Measurements from ENCODE around the gene ABCC1.
"Not testable (repeated sequence)": the region's sequence is repeated elsewhere in the genome, so short reads cannot be mapped to it uniquely, and the experiment has no call there.

The ABCC1 gene

GRCh38 chr16:15966836-15967546, 17.6 kb downstream of the ABCC1 start:
- DNase-seq (ENCODE audit: low read depth in 2 of 3, low spot score in 2 of 3) = no peak

- DNase-seq (ENCODE audit: low read depth in 2 of 3, low spot score in 2 of 3) = no peak
Measured at GRCh38 chr16:15967655-15968315, 18.4 kb downstream of the ABCC1 start.

- DNase-seq (ENCODE audit: low read depth in 2 of 3, low spot score in 2 of 3) = no peak
Measured at GRCh38 chr16:15970202-15970601, 20.8 kb downstream of the ABCC1 start.

DNA sequence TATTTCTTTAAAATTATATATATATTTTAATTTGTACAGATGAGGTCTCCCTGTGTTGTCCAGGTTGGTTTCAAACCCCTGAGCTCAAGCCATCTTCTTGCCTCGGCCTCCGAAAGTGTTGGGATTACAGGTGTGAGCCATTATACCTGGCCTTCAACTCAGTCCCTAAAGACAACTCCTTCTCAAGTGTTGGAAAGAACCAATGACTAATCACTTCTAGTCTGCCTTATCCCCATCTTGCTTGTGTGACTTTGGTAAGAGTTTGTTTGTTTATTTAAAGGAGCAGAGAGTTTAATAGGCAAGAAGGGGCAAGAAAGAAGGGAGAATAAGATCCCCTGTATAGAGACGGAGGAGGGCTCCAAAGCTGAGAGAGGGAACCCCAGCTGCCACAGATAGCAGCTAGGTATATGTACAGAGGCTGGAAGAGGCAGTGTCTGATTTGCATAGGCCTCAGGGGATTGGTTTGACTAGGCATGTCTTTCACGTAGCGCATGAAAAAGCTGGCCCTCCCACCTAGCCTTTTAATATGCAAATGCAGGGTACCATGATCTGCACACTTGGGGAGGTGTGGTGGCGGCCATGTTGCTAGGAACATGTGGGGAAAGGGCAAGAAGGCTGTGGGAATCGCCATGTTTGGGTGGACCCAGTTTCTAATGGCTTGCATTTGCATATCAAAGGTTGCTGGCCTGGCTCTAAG, 21.5 kb downstream of the ABCC1 start:
- DNase-seq (ENCODE audit: low read depth in 2 of 3, low spot score in 2 of 3) = no peak

- DNase-seq (ENCODE audit: low read depth in 2 of 3, low spot score in 2 of 3) = no peak
Measured at GRCh38 chr16:15971440-15971815, 22.0 kb downstream of the ABCC1 start.

- DNase-seq (ENCODE audit: low read depth in 2 of 3, low spot score in 2 of 3) = no peak
Measured at GRCh38 chr16:15972046-15972868, 22.8 kb downstream of the ABCC1 start.

DNA sequence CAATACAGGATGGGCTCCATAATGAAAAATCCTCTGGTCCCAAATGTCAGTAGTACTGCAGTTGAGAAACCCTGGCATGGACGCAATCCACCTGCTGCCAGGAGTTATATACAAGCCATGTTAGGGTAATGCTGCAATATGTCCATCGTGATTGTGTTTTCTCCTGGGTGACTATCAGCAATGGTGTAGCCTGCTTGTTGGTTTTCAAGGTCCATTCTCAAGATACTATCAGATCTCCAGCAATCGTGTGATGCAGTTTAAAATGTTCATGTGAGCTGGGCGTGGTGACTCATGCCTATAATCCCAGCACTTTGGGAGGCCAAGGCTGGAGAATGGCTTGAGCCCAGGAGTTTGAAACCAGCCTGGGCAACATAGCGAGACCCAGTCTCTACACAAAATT, 24.0 kb downstream of the ABCC1 start:
- DNase-seq (ENCODE audit: low read depth in 2 of 3, low spot score in 2 of 3) = no peak

DNA sequence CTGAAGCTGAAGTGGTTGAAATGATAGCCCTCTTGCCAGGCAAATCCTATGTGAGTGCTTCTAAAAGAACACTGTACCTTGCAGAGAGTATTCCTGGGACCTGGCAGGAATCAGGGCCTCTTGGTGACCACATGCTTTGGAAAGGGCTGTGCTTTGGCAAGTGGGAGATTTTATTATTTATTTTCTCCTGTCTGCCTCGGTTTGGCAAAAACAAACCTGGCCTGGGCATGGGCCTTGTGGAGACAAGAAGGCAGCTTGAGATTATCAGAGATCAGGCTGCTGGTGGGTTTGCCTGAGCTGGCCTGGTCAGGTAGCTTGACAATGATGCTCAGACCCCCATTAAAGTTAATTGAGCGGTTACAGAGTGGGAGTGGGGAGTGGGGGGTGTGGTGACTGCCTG, 24.6 kb downstream of the ABCC1 start:
- no peak for DNase-seq (ENCODE audit: low read depth in 2 of 3, low spot score in 2 of 3)

- DNase-seq (ENCODE audit: low read depth in 2 of 3, low spot score in 2 of 3) = no peak
Measured at GRCh38 chr16:15975172-15975571, 25.8 kb downstream of the ABCC1 start.

- DNase-seq (ENCODE audit: low read depth in 2 of 3, low spot score in 2 of 3) = no peak
Measured at GRCh38 chr16:15976225-15976812, 26.9 kb downstream of the ABCC1 start.

GRCh38 chr16:15976929-15977637, 27.7 kb downstream of the ABCC1 start:
- DNase-seq (ENCODE audit: low read depth in 2 of 3, low spot score in 2 of 3) = no peak

GRCh38 chr16:15979801-15980200, 30.4 kb downstream of the ABCC1 start:
- no peak for DNase-seq (ENCODE audit: low read depth in 2 of 3, low spot score in 2 of 3)

- no peak for DNase-seq (ENCODE audit: low read depth in 2 of 3, low spot score in 2 of 3)
Measured at GRCh38 chr16:15980329-15980728, 30.9 kb downstream of the ABCC1 start.

GRCh38 chr16:15981382-15981781, 32.0 kb downstream of the ABCC1 start:
- no peak for DNase-seq (ENCODE audit: low read depth in 2 of 3, low spot score in 2 of 3)

DNA sequence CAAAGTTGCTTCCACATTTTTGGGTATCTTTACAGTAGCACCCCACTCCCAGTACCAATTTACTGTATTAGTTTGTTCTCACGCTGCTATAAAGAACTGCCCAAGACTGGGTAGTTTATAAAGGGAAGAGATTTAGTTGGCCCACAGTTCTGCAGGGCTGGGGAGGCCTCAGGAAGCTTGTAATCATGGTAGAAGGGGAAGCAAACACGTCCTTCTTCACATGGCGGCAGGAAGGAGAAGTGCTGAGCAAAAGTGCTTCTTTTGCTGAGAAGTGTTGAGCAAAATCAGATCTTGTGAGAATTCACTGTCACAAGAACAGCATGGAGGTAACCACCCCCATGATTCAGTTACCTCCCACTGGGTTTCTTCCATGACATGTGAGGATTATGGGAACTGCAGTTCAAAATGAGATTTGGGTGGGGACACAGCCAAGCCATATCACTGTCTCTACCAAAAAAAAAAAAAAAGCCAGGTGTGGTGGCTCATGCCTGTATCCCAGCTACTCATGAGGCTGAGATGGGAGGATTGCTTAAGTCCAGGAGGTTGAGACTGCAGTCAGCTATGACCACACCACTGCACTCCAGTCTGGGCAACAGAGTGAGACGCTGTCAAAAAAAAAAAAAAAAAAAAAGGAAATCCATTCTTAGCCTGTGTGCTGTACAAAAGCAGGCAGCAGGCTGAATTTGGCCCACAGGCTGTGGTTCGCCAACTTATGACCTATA, 32.9 kb downstream of the ABCC1 start:
- DNase-seq (ENCODE audit: low read depth in 2 of 3, low spot score in 2 of 3) = not testable (repeated sequence)

- DNase-seq (ENCODE audit: low read depth in 2 of 3, low spot score in 2 of 3) = no peak
Measured at GRCh38 chr16:15983898-15984297, 34.5 kb downstream of the ABCC1 start.

GRCh38 chr16:15985144-15985543, 35.7 kb downstream of the ABCC1 start:
- DNase-seq (ENCODE audit: low read depth in 2 of 3, low spot score in 2 of 3) = no peak

DNA sequence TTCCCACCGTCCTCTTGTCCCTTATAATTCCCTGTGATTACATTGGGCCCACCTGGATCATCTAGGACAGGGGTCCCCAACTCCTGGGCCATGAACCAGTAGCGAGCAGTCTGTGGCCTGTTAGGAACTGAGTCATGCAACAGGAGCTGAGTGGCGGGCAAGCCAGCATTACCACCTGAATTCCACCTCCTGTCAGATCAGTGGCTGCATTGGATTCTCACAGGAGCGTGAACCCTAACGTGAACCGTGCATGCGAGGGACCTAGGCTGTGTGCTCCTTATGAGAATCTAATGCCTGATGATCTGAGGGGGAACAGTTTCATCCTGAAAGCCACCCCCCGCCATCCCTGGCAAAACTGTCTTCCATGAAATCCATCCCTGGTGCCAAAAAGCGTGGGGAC, 36.8 kb downstream of the ABCC1 start:
- DNase-seq (ENCODE audit: low read depth in 2 of 3, low spot score in 2 of 3) = no peak

DNA sequence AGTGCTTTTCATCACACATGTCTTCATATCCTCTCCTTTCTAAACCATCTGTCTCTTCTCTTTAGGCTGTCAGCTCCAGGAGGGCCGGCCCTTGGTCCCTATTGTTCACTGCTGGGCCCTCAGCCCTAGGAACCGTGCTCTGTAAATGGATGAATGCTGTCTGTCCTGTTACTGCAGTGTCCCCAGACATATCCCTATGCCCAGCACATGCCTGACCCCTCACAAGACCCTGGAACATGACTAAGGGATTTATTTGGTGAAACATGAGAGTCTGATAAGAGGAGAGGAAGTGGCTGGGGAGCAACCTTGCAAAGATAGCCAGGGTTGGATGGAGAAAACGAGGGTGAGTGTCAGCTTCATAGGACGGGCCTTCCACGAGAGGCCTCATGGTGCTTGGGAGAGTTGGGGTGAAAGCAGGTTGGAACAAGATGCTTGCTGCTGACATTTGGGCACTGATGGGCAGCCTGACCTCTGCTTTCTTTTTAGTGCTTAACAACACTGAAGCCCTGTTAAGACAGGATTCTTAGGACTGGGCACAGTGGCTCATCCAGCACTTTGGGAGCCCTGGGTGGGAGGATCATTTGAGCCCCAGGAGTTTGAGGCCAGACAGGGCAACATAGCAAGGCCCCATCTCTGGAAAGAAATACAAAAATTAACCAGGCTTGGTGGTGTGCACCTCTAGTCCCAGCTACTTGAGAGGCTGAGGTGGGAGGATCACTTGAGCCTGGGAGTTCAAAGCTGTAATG, 39.0 kb downstream of the ABCC1 start:
- no peak for DNase-seq (ENCODE audit: low read depth in 2 of 3, low spot score in 2 of 3)
